OCI-LY7 (cell line): ENCODE measurements around the gene ADCY5. TPM values are rescaled to one million over a fixed set of nuclear protein-coding genes. Genes with fewer than 3 reads are reported as not detected.

Source experiments
- BruUV-seq: library from RNA; stranded (reverse); fragments of 400-500 nt; replicated peaks from 2 replicates; lab custom pipeline; 2021; lab: Mats Ljungman, UMichigan
- CTCF ChIA-PET: fragments of 300-600 bp; sonication (Branson Sonifier 250); formaldehyde crosslinking; loops from one replicate; lab custom pipeline; 2022; ENCODE audit warnings: antibody characterized with exemption; ENCODE audit not compliant: unreplicated experiment; lab: Charles Lee
- POLR2A ChIA-PET: fragments of 300-600 bp; sonication (Branson Sonifier 250); formaldehyde crosslinking; loops from one replicate; lab custom pipeline; 2022; ENCODE audit warnings: antibody characterized with exemption; lab: Charles Lee
- DNase-seq: peaks from one replicate; pipeline ENCODE4 v3.0.0-alpha.2; 2015; ENCODE audit warnings: low spot score
- H2AFZ ChIP-seq: fragments of 200-600 bp; sonication (generic), shearing (Covaris generic); 2 replicates; pipeline ENCODE4 v1.6.1; 2014; ENCODE audit warnings: mild to moderate bottlenecking, antibody characterized with exemption, low read length, moderate library complexity
- H3K27ac ChIP-seq: fragments of 200-600 bp; sonication (generic); 2 replicates; pipeline ENCODE4 v1.5.1; 2014; ENCODE audit warnings: mixed run types, low read depth, mild to moderate bottlenecking, moderate library complexity, low read length, inconsistent platforms; ENCODE audit not compliant: poor library complexity, severe bottlenecking
- H3K36me3 ChIP-seq: fragments of 200-600 bp; sonication (generic); 2 replicates; pipeline ENCODE4 v1.6.1; 2014; ENCODE audit warnings: mild to moderate bottlenecking, antibody characterized with exemption, low read length, moderate library complexity, mixed read lengths; ENCODE audit not compliant: insufficient read depth
- H3K4me1 ChIP-seq: fragments of 200-600 bp; sonication (generic); 2 replicates; pipeline ENCODE4 v1.5.1; 2014; ENCODE audit warnings: mild to moderate bottlenecking, low read length; ENCODE audit not compliant: insufficient read depth, poor library complexity, severe bottlenecking
- H3K4me2 ChIP-seq: fragments of 200-600 bp; sonication (generic); 2 replicates; pipeline ENCODE4 v1.6.1; 2014; ENCODE audit warnings: mild to moderate bottlenecking, low read length
- H3K4me3 ChIP-seq: fragments of 200-600 bp; sonication (generic); 2 replicates; pipeline ENCODE4 v1.5.1; 2014; ENCODE audit warnings: mild to moderate bottlenecking, low read depth, low read length; ENCODE audit not compliant: poor library complexity, severe bottlenecking
- H3K79me2 ChIP-seq: fragments of 200-600 bp; sonication (generic); 2 replicates; pipeline ENCODE4 v1.6.1; 2016; ENCODE audit warnings: low read depth, mild to moderate bottlenecking, low read length, moderate library complexity, mixed read lengths; ENCODE audit not compliant: insufficient read depth
- H3K9me2 ChIP-seq: fragments of 200-600 bp; sonication (generic); 2 replicates; pipeline ENCODE4 v1.6.1; 2016; ENCODE audit warnings: mild to moderate bottlenecking, low read length, mixed read lengths; ENCODE audit not compliant: insufficient read depth
- H3K9me3 ChIP-seq: fragments of 200-600 bp; sonication (generic); 2 replicates; pipeline ENCODE4 v1.6.1; 2014; ENCODE audit warnings: mild to moderate bottlenecking, mixed run types, low read length, mixed read lengths
- H4K20me1 ChIP-seq: fragments of 200-600 bp; sonication (generic); 2 replicates; pipeline ENCODE4 v1.6.1; 2014; ENCODE audit warnings: mild to moderate bottlenecking, antibody characterized with exemption, low read length, moderate library complexity, mixed read lengths; ENCODE audit not compliant: insufficient read depth
- CTCF ChIP-seq: fragments of 200-600 bp; sonication (generic); conservative IDR thresholded peaks from 2 replicates; pipeline ENCODE4 v1.5.1; 2014; ENCODE audit warnings: mild to moderate bottlenecking, antibody characterized with exemption, low read length, moderate library complexity, mixed read lengths
- EZH2phosphoT487 ChIP-seq: fragments of 200-600 bp; sonication (generic); IDR thresholded peaks from 2 replicates; pipeline ENCODE4 v1.6.1; 2018; ENCODE audit warnings: low read depth, borderline replicate concordance, mild to moderate bottlenecking, mixed run types, antibody characterized with exemption, low read length, moderate library complexity, mixed read lengths
- intact Hi-C: fragments of 100-400 bp; cut with micrococcal nuclease; formaldehyde crosslinking; loops from one replicate; pipeline ENCODE4 v1.10.0; 2022; ENCODE audit not compliant: unreplicated experiment
- total RNA-seq, 2 experiments: library from RNA; depleted of rRNA in 1 of 2; stranded (reverse); fragments of >200 nt in 1 of 2; shearing (Covaris generic) in 1 of 2; gene quantifications; 2 replicates each; pipeline ENCODE4 v1.2.3, GENCODE V29; 2014 to 2022

ADCY5 gene
- total RNA-seq, 2 experiments from 2014 or later, result 0.03 to 0.63 TPM

DNA sequence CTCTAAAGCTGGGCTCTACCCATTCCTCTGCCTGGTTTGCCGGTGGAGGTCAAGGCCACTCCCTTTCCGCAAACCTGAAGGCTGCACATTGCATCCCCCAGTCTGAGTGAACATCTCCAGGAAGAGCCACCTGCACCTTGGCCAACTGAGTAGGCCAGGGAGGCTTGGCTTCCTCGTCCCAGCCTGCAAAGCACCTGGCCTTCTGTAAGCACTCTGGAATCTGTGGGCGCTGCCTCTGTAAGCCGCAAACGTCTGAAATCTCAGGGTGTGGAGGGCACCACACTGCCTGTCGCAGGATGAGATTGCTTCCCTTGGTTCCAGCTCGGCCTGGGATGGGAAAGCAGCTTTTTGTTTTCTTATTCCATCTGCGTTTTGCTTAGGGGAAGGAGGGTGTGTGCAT is 165.8 kb downstream of the ADCY5 start:
- intact Hi-C loops, result no loop called here
- DNase-seq, result no peak
- H3K36me3 ChIP-seq, result no peaks in the 10 kb centered on the region
- no peak overlapping the region for H2AFZ ChIP-seq
- ChIA-PET POLR2A (interaction anchor here (1.0 kb wide), 1 partner anchor 12 kb away, joined by 3 read pairs; no protein-coding TSS in a partner anchor), CTCF (no interaction called here)
- no peak overlapping the region for H3K4me2 ChIP-seq
- TF ChIP-seq CTCF, result no peak
- TF ChIP-seq EZH2phosphoT487, result no peak
- H3K79me2 ChIP-seq, result no peaks in the 10 kb centered on the region
- no TSS peak for BruUV-seq
- no peaks in the 10 kb centered on the region for H3K4me1 ChIP-seq
- H3K27ac ChIP-seq, result no peak overlapping the region
- H3K9me2 ChIP-seq, result no peaks in the 10 kb centered on the region
- H3K4me3 ChIP-seq, result no peak overlapping the region
- H4K20me1 ChIP-seq, result no peaks in the 10 kb centered on the region
- H3K9me3 ChIP-seq, result no peaks in the 10 kb centered on the region

- TF ChIP-seq EZH2phosphoT487 (no peak), CTCF (no peak)
- Histone ChIP-seq H3K27ac (no peak overlapping the region), H3K9me3 (no peaks in the 10 kb centered on the region), H4K20me1 (no peaks in the 10 kb centered on the region), H3K36me3 (no peaks in the 10 kb centered on the region), H3K4me1 (no peaks in the 10 kb centered on the region), H3K4me2 (no peak overlapping the region), H3K79me2 (no peaks in the 10 kb centered on the region), H3K4me3 (no peak overlapping the region), H3K9me2 (no peaks in the 10 kb centered on the region), H2AFZ (no peak overlapping the region)
- BruUV-seq, result no TSS peak
- ChIA-PET CTCF (no interaction called here), POLR2A (interaction anchor here (1.0 kb wide), 1 partner anchor 11 kb away, joined by 3 read pairs; no protein-coding TSS in a partner anchor)
- intact Hi-C loops, result no loop called here
- no peak for DNase-seq
These were observed 166.4 kb downstream of the ADCY5 start for GRCh38 chr3:123282461-123282860.

DNA sequence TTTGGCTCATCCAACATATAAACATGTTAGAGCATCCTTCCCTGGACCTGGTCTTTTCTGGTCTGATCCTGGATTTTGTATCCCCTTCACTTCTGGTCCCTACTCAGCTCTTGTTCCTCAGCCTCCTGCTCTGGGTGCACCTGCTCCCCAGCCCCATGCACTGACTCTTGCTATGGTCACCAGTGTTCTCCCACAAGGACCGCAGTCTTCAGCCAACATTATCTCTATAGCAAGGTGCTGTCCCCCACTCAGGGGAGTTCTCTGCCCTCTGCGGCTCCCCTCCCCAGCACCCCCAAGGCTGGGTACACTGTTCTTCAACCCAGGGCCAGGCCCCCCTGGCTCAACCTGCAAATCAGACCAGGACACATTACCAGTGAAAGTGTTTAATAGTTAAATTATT is 167.0 kb downstream of the ADCY5 start:
- TF ChIP-seq CTCF, result no peak
- TF ChIP-seq EZH2phosphoT487, result no peak
- Histone ChIP-seq H4K20me1 (no peaks in the 10 kb centered on the region), H3K36me3 (no peaks in the 10 kb centered on the region), H3K27ac (no peak overlapping the region), H2AFZ (no peak overlapping the region), H3K4me3 (no peak overlapping the region), H3K9me3 (no peaks in the 10 kb centered on the region), H3K79me2 (no peaks in the 10 kb centered on the region), H3K4me1 (no peaks in the 10 kb centered on the region), H3K4me2 (no peak overlapping the region), H3K9me2 (no peaks in the 10 kb centered on the region)
- BruUV-seq, result no TSS peak
- ChIA-PET CTCF (no interaction called here), POLR2A (interaction anchor here (0.6 to 1.0 kb wide), 3 partner anchors 11 to 862 kb away, joined by 3 to 6 read pairs (median 4); no protein-coding TSS in a partner anchor)
- no peak for DNase-seq
- intact Hi-C loops, result no loop called here
